Stimulated activated CD4-positive, alpha-beta T cell treated with anti-CD3 and anti-CD28 coated beads, Interleukin-4, amount 100 ng/mL, for 48 hours (primary cell): Measurements from ENCODE around the gene LAMP2.
A peak's percentile ranks its signal among the peaks of the same experiment; 100 is the strongest.
"Not testable (repeated sequence)": the region's sequence is repeated elsewhere in the genome, so short reads cannot be mapped to it uniquely, and the experiment has no call there.

Experiments used
- DNase-seq, 2 donors: peaks; one replicate each; pipeline ENCODE4 v3.0.0-alpha.2; 2020; ENCODE audit warnings: low read depth in 2 of 2

LAMP2 gene

GRCh38 chrX:120468825-120469525 is at the start of gene LAMP2:
LAMP2 (minus strand) TSS chrX:120469296; CDS start chrX:120469169, 127 bp downstream.
- DNase-seq = peak; percentile 63 to 68

- DNase-seq = no peak
Measured at GRCh38 chrX:120517936-120518335, 48.8 kb upstream of the LAMP2 start.

GRCh38 chrX:120514236-120514635 is 45.1 kb upstream of the LAMP2 start:
- no peak for DNase-seq

- no peak for DNase-seq
Measured at GRCh38 chrX:120512627-120513026, 43.5 kb upstream of the LAMP2 start.

GRCh38 chrX:120512222-120512621 is 43.1 kb upstream of the LAMP2 start:
- no peak for DNase-seq

GRCh38 chrX:120504569-120504968 is 35.5 kb upstream of the LAMP2 start:
- no peak for DNase-seq

GRCh38 chrX:120499301-120500072 is 30.4 kb upstream of the LAMP2 start:
- DNase-seq = no peak

GRCh38 chrX:120490119-120490518 is 21.0 kb upstream of the LAMP2 start:
- DNase-seq = not testable (repeated sequence)

GRCh38 chrX:120486786-120487185 is 17.7 kb upstream of the LAMP2 start:
- no peak for DNase-seq

- DNase-seq = peak; percentile 16 to 42
Measured at GRCh38 chrX:120485638-120486520, 16.8 kb upstream of the LAMP2 start.

GRCh38 chrX:120485315-120485637 is 16.2 kb upstream of the LAMP2 start:
- DNase-seq = no peak

- DNase-seq = no peak
Measured at GRCh38 chrX:120477453-120477852, 8.4 kb upstream of the LAMP2 start.

- no peak for DNase-seq
Measured at GRCh38 chrX:120476714-120477113, 7.6 kb upstream of the LAMP2 start.

GRCh38 chrX:120475447-120475846 is 6.4 kb upstream of the LAMP2 start:
- not testable (repeated sequence) for DNase-seq

- no peak for DNase-seq
Measured at GRCh38 chrX:120474085-120474484, 5.0 kb upstream of the LAMP2 start.

GRCh38 chrX:120469657-120470056 is 561 bp upstream of the LAMP2 start:
- DNase-seq = not testable (repeated sequence)

- no peak for DNase-seq
Measured at GRCh38 chrX:120468479-120468824, 644 bp downstream of the LAMP2 start.

- no peak for DNase-seq
Measured at GRCh38 chrX:120468071-120468470, 1.0 kb downstream of the LAMP2 start.

- no peak for DNase-seq
Measured at GRCh38 chrX:120464411-120464810, 4.7 kb downstream of the LAMP2 start.

- DNase-seq = no peak
Measured at GRCh38 chrX:120463241-120463640, 5.9 kb downstream of the LAMP2 start.

GRCh38 chrX:120462370-120462769 is 6.7 kb downstream of the LAMP2 start:
- DNase-seq = no peak

- no peak for DNase-seq
Measured at GRCh38 chrX:120459309-120459708, 9.8 kb downstream of the LAMP2 start.
